ENCODE measurements around the gene GPR153.

- no peak for TF ChIP-seq CTCF (IDR thresholded peaks at IDR 0.05; ENCODE audit: low read depth, low read length)
- TF ChIP-seq EZH2phosphoT487 (IDR thresholded peaks at IDR 0.05; ENCODE audit: low read depth), result no peak
Measured at GRCh38 chr1:6276811-6277555, 16.1 kb upstream of the GPR153 start.

All from OCI-LY3 (cell line).